CD4-positive, alpha-beta T cell treated with Interferon alpha-2 for 1 hour (primary cell): ENCODE results near the gene PLAC9.

Experiments
- DNase-seq, 2 donors: peaks; one replicate each; pipeline ENCODE4 v3.0.0-alpha.2; 2020 to 2022

Gene PLAC9

DNA sequence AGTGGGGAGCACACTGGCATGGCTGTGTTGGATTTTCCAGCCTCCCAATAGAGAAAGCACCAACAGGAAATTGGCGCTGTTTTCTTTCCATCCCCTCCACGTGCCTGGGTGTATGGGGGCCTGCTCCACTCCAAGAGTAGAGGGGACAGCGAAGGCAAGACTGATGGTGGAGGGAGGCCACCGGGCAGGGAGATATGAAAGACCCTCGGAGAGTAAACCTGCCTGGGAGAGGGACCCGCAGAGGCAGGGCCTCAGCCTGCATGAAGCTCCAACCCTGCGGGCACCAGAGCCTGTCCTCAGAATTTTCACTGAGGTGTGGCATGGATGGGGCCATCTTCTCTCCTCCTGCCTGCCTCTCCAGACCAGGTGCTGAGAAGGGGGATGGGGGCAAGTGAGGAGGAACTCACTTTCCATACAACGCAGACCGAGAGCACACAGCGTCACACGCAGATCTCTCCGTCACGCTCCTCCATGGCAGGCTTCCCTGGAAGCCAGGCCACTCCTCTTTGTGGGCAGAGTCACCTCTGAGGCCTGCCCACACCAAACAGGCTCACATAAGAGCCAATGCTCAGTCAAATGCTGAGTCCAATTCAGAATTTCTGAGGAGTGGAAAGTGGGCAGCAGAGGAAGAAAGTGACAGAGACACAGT lies 54.0 kb downstream of the PLAC9 start:
- peak in 1 of 2 donors; percentile 48 for DNase-seq

GRCh38 chr10:80187060-80187459 lies 54.5 kb downstream of the PLAC9 start:
- DNase-seq, result no peak

GRCh38 chr10:80187465-80188409 lies 55.2 kb downstream of the PLAC9 start:
- peak; percentile 81 to 91 for DNase-seq

GRCh38 chr10:80188713-80189112 lies 56.2 kb downstream of the PLAC9 start:
- no peak for DNase-seq

GRCh38 chr10:80191589-80192270 lies 59.2 kb downstream of the PLAC9 start:
- DNase-seq, result peak; percentile 23 to 43

DNA sequence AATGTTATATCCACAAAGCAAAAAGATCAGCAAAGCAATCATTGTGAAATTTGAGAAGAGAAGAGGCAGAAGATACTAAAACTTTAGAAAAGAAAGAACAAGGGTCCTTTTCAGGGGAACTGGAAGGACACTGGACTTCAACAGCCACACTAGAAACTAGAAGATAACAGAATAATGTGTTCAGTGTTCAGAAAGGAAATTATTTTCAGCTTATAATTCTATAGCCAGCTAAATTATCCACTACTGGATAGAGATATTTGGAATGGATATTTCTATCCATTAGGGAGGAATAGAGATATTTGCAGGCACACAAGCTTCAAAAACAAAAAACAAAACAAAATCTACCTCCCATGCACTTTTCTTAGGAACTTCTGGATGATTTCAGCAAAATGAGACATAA lies 60.0 kb downstream of the PLAC9 start:
- no peak for DNase-seq

DNA sequence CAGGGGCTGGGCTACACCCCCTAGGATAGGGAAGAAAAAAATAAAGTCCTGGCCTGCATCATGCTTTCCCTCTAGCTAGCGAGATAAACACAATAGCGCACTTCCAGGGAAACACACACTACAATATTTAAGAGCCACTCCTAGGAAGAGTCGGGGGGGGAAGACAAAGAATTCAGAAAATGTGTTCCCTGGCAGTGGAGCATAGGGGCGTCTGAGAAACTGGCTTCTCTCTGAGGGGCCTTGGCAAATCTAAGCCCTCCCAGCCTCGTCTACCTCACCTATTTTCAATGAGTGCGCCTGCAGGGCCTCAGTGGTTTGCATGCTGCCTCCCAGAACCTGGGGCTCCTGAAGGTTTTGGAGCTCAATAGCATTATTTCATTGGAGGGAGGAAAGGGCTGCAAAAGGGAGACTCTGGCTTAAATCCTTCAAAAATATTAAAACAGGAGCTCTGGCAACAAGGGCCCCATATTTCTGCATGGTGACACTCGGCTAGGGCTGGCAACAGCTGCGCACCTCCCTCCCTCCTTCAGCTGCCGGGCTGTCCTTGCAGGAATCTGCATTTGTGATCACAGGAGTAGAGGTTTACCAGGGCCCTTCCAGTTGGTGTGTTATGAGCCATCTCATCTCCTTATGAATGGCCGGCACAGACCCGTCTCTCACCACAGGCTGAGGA lies 62.0 kb downstream of the PLAC9 start:
- DNase-seq, result no peak
